Esophagus muscularis mucosa (tissue), 3 donors: Measurements from ENCODE around the gene SASS6.

ENCODE experiments used
- CTCF ChIP-seq, 3 experiments: fragments of 200-600 bp in 2 of 3; fragments of 450-650 bp in 1 of 3; sonication (generic) in 2 of 3; IDR thresholded peaks; one replicate each; pipeline ENCODE4 v1.5.1; 2017 to 2019; ENCODE audit warnings: antibody characterized with exemption in 3 of 3, mild to moderate bottlenecking in 2 of 3, moderate library complexity in 1 of 3
- POLR2A ChIP-seq: fragments of 450-650 bp; IDR thresholded peaks from one replicate; pipeline ENCODE4 v1.6.1; 2017; ENCODE audit warnings: antibody characterized with exemption, moderate library complexity, mild to moderate bottlenecking, low read depth

GRCh38 chr1:100134872-100135271 lies 2.1 kb upstream of the SASS6 start:
- TF ChIP-seq CTCF (IDR thresholded peaks at IDR 0.05) (no peak), POLR2A (no peak)
